Duodenal mucosa (tissue), 2 donors: Measurements from ENCODE around the gene PFKL.
"Not testable (repeated sequence)": the region's sequence is repeated elsewhere in the genome, so short reads cannot be mapped to it uniquely, and the experiment has no call there.

Experiments
- H3K27ac ChIP-seq: one replicate; pipeline ENCODE4 v1.7.0; 2013; ENCODE audit warnings: low read depth, low read length
- H3K27me3 ChIP-seq, 2 donors: one replicate each; pipeline ENCODE4 v1.7.0; 2013; ENCODE audit warnings: low read length in 2 of 2, control low read depth in 1 of 2; ENCODE audit not compliant: insufficient read depth in 2 of 2, control insufficient read depth in 1 of 2
- H3K36me3 ChIP-seq, 2 donors: one replicate each; pipeline ENCODE4 v1.7.0; 2013; ENCODE audit warnings: low read length in 2 of 2, control low read depth in 1 of 2; ENCODE audit not compliant: insufficient read depth in 2 of 2, control insufficient read depth in 1 of 2
- H3K4me1 ChIP-seq, 2 donors: one replicate each; pipeline ENCODE4 v1.7.0; 2013; ENCODE audit warnings: low read length in 2 of 2, control low read depth in 1 of 2; ENCODE audit not compliant: insufficient read depth in 2 of 2, control insufficient read depth in 1 of 2
- H3K4me3 ChIP-seq, 2 donors: one replicate each; pipeline ENCODE4 v1.7.0; 2013; ENCODE audit warnings: low read length in 2 of 2, low read depth in 1 of 2
- H3K9ac ChIP-seq, 2 donors: one replicate each; pipeline ENCODE4 v1.7.0; 2013; ENCODE audit warnings: low read length in 2 of 2, low read depth in 1 of 2
- H3K9me3 ChIP-seq, 2 donors: one replicate each; pipeline ENCODE4 v1.7.0; 2013; ENCODE audit warnings: low read length in 2 of 2, control low read depth in 1 of 2; ENCODE audit not compliant: control insufficient read depth in 1 of 2

The PFKL gene

DNA sequence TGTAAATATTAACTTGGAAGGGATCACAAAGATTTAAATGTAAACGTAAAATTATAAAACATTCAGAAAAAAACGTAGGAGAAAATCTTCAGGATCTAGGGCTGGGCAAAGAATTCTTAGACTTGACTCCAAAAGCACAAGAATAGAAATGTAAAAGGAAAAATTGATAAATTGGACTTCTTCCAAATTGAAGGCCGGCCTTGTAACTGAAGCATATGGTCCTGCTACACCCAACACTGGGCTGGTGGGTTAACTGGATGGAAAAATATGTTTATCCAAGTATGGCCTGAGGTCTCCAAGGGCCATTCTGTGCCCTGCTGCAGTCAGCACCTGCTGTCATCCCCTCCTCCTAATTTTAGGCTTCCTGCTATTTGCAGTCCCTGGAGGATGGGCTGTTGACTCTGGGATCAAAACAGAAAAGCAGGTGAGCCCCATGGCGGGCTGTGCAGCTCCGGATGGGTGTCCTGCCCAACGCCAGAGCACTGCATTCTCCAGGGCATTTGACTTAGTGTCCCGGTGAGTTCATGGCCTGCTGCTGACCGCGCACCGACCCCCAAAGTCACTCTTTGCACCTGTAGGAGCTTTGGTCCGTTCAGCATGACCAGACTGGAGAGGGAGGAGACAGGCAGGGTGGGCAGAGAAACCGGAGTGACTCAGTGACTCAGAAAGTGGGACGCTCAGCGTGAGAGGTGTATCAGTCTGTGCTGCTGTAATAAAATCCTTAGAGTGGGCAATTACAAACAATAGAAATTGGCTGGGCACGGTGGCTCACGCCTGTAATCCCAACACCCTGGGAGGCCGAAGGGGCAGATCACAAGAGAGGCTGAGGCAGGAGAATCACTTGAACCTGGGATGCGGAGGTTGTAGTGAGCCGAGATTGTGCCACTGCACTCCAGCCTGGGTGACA, 20.2 kb upstream of the PFKL start:
- H3K9ac ChIP-seq = no peak overlapping the region
- H3K4me3 ChIP-seq = no peak overlapping the region
- no peak overlapping the region for H3K27ac ChIP-seq
- H3K27me3 ChIP-seq = no peaks in the 10 kb centered on the region
- no peaks in the 10 kb centered on the region for H3K9me3 ChIP-seq
- no peaks in the 10 kb centered on the region for H3K36me3 ChIP-seq
- no peaks in the 10 kb centered on the region for H3K4me1 ChIP-seq

GRCh38 chr21:44281801-44282200, 18.1 kb upstream of the PFKL start:
- Histone ChIP-seq H3K4me3 (no peak overlapping the region), H3K9ac (no peak overlapping the region), H3K27me3 (no peaks in the 10 kb centered on the region)

DNA sequence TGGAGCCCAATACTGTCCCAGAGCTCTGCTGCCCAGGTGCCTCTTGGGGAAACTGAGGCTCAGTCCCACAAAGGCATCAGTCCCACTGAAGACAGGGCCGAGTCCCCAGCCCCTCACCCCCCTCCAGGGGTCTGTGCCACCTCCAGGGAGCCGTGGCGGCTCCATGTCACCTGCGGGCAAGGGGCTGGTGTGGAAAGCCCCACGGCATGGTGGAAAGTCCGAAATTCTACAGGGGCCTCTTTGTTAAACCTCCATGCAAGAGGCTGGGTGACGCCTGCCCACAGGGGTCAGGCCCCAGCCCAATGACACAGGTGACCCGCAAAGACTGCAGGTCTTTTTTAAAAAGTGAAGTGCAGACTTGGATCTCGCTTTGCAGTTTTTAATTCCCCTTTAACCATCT, 17.5 kb upstream of the PFKL start:
- H3K9me3 ChIP-seq = no peaks in the 10 kb centered on the region
- H3K4me1 ChIP-seq = no peaks in the 10 kb centered on the region
- no peaks in the 10 kb centered on the region for H3K36me3 ChIP-seq
- no peaks in the 10 kb centered on the region for H3K27me3 ChIP-seq
- H3K27ac ChIP-seq = no peak overlapping the region
- H3K9ac ChIP-seq = no peak overlapping the region
- H3K4me3 ChIP-seq = no peak overlapping the region

More at GRCh38 chr21:44281801-44282200, 18.1 kb upstream of the PFKL start:
- Histone ChIP-seq H3K27ac (no peak overlapping the region), H3K4me1 (no peaks in the 10 kb centered on the region), H3K36me3 (no peaks in the 10 kb centered on the region), H3K9me3 (no peaks in the 10 kb centered on the region)

- not testable (repeated sequence) for H3K9me3 ChIP-seq, H3K36me3 ChIP-seq, H3K27ac ChIP-seq, H3K4me1 ChIP-seq, H3K4me3 ChIP-seq, H3K27me3 ChIP-seq, H3K9ac ChIP-seq
Observed at GRCh38 chr21:44283211-44283785, 16.6 kb upstream of the PFKL start.

- Histone ChIP-seq H3K27ac (no peak overlapping the region), H3K36me3 (no peaks in the 10 kb centered on the region), H3K4me3 (no peak overlapping the region), H3K9ac (no peak overlapping the region), H3K27me3 (no peaks in the 10 kb centered on the region), H3K9me3 (no peaks in the 10 kb centered on the region), H3K4me1 (no peaks in the 10 kb centered on the region)
Observed at GRCh38 chr21:44283948-44284347, 15.9 kb upstream of the PFKL start.

DNA sequence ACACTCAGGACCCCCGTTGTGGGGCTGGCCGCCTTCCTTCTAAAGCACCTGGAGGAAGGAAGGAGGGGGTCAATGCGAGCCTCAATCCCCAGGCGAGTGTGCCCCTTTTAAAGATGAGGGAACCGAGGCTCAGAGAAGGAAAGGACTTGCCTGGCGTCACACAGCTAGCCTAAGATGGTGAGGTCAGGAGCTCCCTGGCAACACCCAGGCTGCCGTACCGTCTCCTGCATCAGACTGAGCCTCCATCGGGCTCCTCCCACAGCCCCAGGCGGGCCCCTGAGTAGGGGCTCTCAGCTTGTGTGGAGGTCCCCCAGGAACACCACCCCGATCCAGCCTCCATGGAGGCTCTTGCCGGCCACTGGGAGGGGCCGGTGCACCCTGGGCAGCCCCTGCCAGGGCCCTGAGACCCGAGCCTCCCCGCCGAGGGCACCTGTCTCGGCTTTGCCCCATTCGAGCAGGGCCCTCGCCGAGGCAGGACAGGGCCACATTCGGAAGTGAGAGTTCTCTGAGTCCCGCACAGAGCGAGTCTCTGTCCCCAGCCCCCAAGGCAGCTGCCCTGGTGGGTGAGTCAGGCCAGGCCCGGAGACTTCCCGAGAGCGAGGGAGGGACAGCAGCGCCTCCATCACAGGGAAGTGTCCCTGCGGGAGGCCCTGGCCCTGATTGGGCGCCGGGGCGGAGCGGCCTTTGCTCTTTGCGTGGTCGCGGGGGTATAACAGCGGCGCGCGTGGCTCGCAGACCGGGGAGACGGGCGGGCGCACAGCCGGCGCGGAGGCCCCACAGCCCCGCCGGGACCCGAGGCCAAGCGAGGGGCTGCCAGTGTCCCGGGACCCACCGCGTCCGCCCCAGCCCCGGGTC, 14.5 kb upstream of the PFKL start, which contains the start of gene AIRE:
Gene AIRE, plus strand, starts transcription at position 739 of the 855 bp plus-strand sequence. CDS start 131 bp downstream, outside the sequence.
- Histone ChIP-seq H3K4me3 (no peak within 1 kb of the TSS), H3K4me1 (no peaks in the 10 kb centered on the region)

DNA sequence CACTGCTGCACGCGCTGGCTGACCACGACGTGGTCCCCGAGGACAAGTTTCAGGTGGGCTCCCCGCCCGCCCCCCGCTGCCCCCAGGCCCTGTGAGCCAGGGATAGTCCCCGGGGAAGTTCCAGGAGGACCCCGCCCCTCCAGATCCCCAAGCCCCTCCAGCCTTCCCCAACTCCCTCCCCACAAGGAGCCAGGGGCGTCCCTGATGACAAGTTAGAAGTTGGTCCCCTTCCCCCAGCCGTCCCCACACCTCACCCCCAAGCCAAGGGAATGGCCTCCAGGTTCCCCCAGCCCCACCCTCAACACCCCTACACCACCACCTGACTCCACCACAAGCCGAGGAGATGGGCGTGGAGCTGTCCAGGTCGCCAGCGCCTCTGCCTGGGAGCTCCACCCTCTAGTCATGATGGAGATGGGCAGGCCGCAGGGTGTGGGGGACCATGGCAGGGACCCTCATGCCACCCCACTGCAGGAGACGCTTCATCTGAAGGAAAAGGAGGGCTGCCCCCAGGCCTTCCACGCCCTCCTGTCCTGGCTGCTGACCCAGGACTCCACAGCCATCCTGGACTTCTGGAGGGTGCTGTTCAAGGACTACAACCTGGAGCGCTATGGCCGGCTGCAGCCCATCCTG, 13.7 kb upstream of the PFKL start:
- no peaks in the 10 kb centered on the region for H3K4me1 ChIP-seq
- H3K9ac ChIP-seq = no peak overlapping the region
- H3K9me3 ChIP-seq = no peaks in the 10 kb centered on the region
- H3K27me3 ChIP-seq = no peaks in the 10 kb centered on the region
- no peaks in the 10 kb centered on the region for H3K36me3 ChIP-seq
- H3K27ac ChIP-seq = no peak overlapping the region
- no peak overlapping the region for H3K4me3 ChIP-seq

More for the DNA sequence above, 14.5 kb upstream of the PFKL start, which contains the start of gene AIRE:
- Histone ChIP-seq H3K27ac (no peak within 1 kb of the TSS), H3K36me3 (no peaks in the 10 kb centered on the region), H3K27me3 (no peaks in the 10 kb centered on the region), H3K9ac (no peak within 1 kb of the TSS), H3K9me3 (no peaks in the 10 kb centered on the region)

DNA sequence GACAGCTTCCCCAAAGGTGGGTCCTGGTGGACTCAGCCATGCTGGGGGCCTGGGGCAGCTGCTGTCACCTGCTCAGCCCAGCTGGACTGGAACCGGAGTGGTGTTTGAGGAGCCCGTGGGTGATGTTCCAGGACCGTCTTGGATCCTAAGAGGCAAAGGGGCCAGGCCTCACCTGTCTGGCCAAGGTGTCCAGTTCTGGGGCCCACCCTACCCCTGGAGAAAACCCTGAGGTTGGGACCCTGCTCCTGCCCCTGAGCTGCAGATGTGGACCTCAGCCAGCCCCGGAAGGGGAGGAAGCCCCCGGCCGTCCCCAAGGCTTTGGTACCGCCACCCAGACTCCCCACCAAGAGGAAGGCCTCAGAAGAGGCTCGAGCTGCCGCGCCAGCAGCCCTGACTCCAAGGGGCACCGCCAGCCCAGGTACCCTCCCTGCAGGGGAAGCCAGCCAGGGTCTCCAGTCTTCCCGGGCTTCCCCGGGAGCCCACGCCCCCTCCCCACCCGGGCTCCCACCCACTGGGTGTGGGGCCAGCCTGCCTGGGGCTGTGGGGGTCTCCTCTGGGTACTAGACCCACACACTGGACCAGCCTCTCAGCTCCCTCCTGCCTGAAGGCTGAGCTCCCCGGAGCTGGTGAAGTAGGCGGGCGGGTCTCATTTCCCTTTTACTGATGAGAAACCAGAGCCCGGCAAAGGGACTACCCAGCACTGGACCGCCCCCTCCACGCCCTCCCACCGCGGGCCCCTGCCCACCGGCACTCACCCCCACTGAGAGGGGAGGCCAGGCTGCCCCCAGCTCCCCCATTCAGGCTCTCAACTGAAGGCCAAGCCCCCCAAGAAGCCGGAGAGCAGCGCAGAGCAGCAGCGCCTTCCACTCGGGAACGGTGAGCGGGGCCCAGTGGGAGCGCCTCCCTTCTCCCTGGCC, 12.9 kb upstream of the PFKL start:
- H3K9me3 ChIP-seq = no peaks in the 10 kb centered on the region
- no peak overlapping the region for H3K27ac ChIP-seq
- H3K4me3 ChIP-seq = no peak overlapping the region
- no peaks in the 10 kb centered on the region for H3K4me1 ChIP-seq
- no peak overlapping the region for H3K9ac ChIP-seq
- H3K27me3 ChIP-seq = no peaks in the 10 kb centered on the region
- H3K36me3 ChIP-seq = no peaks in the 10 kb centered on the region
